Smooth muscle cell of the brain vasculature (primary cell): ENCODE measurements around the gene OR10H1.
"Not testable (repeated sequence)": the region's sequence is repeated elsewhere in the genome, so short reads cannot be mapped to it uniquely, and the experiment has no call there.

Experiments
- DNase-seq: peaks from one replicate; pipeline ENCODE4 v3.0.0-alpha.2; 2012; ENCODE audit warnings: low read depth, low spot score

Gene OR10H1

GRCh38 chr19:15774159-15774558, 41.3 kb downstream of the OR10H1 start:
- not testable (repeated sequence) for DNase-seq

DNA sequence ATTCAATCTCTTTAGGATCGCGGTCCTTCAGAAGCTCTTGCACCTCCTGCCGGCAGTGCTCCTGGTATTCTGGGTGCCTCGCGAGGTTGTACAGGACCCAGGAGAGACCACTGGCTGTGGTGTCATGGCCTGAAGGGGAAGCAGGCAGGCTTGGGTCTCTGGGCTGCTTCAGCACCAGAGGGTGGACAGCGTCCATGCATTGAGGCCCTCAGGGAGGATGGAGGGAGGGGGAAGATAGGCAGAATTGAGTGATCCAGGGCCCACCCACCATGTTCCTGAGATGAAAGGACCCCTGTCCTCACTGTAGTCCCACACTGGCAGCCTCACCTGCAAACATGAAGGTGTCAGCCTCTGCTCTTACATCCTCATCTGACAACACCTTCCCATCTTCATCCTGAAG, 45.9 kb downstream of the OR10H1 start:
- DNase-seq, result no peak

DNA sequence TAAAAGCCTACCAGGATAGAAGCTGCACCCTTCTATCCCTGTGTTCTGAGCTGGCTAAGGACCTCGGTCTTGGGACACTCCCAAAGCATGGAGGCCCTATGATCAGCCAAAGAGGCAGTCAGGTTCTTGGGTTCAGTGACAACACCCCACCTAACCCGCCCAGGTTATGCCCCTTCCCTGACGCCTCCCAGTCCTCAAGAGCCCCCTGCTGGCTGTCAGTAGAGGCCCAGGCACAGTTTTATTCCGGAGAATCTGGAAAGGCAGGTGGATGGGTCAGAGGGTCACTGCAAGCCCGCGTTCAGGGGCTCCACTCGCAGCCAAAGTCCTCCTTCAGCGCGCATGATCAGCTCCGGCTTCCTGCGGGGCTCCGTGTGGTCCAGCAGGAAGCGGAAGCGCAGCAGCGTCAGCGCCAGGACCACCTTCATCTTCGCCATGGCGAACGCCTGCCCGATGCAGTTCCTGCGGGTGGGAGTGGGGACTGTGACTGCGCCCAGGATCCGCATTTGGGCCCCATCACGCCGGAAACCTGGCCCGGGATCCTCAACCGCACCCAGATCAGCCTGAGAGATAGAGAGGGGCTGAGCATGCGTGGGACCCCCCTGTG, 55.4 kb downstream of the OR10H1 start:
- DNase-seq, result no peak

DNA sequence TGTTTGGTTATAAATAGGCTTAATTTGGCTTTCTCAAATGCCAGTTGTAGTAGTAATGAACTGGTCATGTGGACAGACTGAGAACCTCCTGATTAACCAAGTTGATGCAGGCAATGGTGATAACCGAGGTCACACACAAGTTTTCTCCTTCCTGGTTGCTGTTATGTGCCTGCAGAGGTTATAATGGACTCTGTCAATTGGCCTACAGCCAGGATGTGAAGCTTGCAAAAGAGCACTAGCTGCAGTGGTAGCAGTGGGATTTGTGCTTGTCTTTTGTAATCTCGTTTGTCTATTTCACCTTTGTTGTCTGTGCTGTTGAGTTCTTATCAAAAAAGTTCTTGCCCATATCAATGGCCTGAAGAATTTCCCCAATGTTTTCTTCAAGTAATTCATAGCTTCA, 57.1 kb downstream of the OR10H1 start:
- DNase-seq, result no peak
